Mucosa of descending colon (tissue), 3 donors: ENCODE data around the gene ULK1. TPM values are rescaled to one million over a fixed set of nuclear protein-coding genes. Genes with fewer than 3 reads are reported as not detected.
"Not testable (repeated sequence)": the region's sequence is repeated elsewhere in the genome, so short reads cannot be mapped to it uniquely, and the experiment has no call there.

Experiments used
- ATAC-seq: fragments of 200-7000 bp; cut with Tn5 transposase; one replicate; pipeline ENCODE4 v1.9.1; 2020; ENCODE audit warnings: mild to moderate bottlenecking, moderate library complexity
- DNase-seq, 3 donors: peaks; one replicate each; pipeline ENCODE4 v3.0.0-alpha.2; 2020
- H3K36me3 ChIP-seq: fragments of 200-600 bp; one replicate; pipeline ENCODE4 v1.8.0; 2021; ENCODE audit warnings: low read depth, mild to moderate bottlenecking
- H3K4me1 ChIP-seq: fragments of 200-600 bp; one replicate; pipeline ENCODE4 v1.8.0; 2021; ENCODE audit warnings: low read depth, mild to moderate bottlenecking
- H3K4me3 ChIP-seq: fragments of 200-600 bp; one replicate; pipeline ENCODE4 v1.8.0; 2021; ENCODE audit warnings: mild to moderate bottlenecking
- H3K9me3 ChIP-seq: fragments of 200-600 bp; one replicate; pipeline ENCODE4 v1.8.0; 2021; ENCODE audit warnings: mild to moderate bottlenecking
- intact Hi-C, 2 donors: fragments of 100-400 bp; cut with DNase I in 1 of 2; cut with micrococcal nuclease in 1 of 2; formaldehyde crosslinking; loops; one replicate each; pipeline versions ENCODE4 v1.11.0 to v1.11.1; 2022; cut with DNase I, micrococcal nuclease
- total RNA-seq, 3 donors: library from RNA; stranded (reverse); fragmentation: NEBNext Ultra II Directional in 2 of 3; extraction: Animal tissue kit (Norgen Biotek cat#: 25700) in 2 of 3; gene quantifications; one replicate each; pipeline versions ENCODE4 v1.2.1 to v1.2.4, GENCODE V29; 2021 to 2023
- TF ChIP-seq, protein P1 (sequence below): fragments of 200-600 bp; IDR thresholded peaks from one replicate; pipeline ENCODE4 v1.8.0; 2022; ENCODE audit warnings: antibody characterized with exemption, mild to moderate bottlenecking
- donor health status: DM: no; HTN: no; CAD: no; lungs with moderate emphysema.
- donor health status: DM: no; HTN: no; CAD: no.
- donor health status: DM: no; HTN: yes; CAD: no.

The ULK1 gene
- total RNA-seq, 3 donors from 2014 or later, result 20.0 to 60.4 (median 28.3) TPM

GRCh38 chr12:131882804-131883520, 11.5 kb upstream of the ULK1 start:
- no peak for DNase-seq
- intact Hi-C loops, result no loop called here
- TF ChIP-seq, protein P1, sequence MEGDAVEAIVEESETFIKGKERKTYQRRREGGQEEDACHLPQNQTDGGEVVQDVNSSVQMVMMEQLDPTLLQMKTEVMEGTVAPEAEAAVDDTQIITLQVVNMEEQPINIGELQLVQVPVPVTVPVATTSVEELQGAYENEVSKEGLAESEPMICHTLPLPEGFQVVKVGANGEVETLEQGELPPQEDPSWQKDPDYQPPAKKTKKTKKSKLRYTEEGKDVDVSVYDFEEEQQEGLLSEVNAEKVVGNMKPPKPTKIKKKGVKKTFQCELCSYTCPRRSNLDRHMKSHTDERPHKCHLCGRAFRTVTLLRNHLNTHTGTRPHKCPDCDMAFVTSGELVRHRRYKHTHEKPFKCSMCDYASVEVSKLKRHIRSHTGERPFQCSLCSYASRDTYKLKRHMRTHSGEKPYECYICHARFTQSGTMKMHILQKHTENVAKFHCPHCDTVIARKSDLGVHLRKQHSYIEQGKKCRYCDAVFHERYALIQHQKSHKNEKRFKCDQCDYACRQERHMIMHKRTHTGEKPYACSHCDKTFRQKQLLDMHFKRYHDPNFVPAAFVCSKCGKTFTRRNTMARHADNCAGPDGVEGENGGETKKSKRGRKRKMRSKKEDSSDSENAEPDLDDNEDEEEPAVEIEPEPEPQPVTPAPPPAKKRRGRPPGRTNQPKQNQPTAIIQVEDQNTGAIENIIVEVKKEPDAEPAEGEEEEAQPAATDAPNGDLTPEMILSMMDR, result no peak
- H3K36me3 ChIP-seq, result no peaks in the 10 kb centered on the region
- no peaks in the 10 kb centered on the region for H3K4me1 ChIP-seq
- ATAC-seq, result no peak
- H3K9me3 ChIP-seq, result peaks cover 4% of the 10 kb centered on the region
- H3K4me3 ChIP-seq, result no peak overlapping the region

- intact Hi-C loops, result no loop called here
- DNase-seq (no peak), ATAC-seq (no peak)
- peaks cover 4% of the 10 kb centered on the region for H3K9me3 ChIP-seq
- no peak overlapping the region for H3K4me3 ChIP-seq
- TF ChIP-seq, protein P1, result no peak
- H3K4me1 ChIP-seq, result no peaks in the 10 kb centered on the region
- no peaks in the 10 kb centered on the region for H3K36me3 ChIP-seq
These were observed 10.9 kb upstream of the ULK1 start for GRCh38 chr12:131883521-131883900.

GRCh38 chr12:131885076-131885475, 9.3 kb upstream of the ULK1 start:
- H3K9me3 ChIP-seq, H3K4me1 ChIP-seq, intact Hi-C loops, ATAC-seq, H3K4me3 ChIP-seq, H3K36me3 ChIP-seq, DNase-seq: not testable (repeated sequence)

GRCh38 chr12:131885543-131886057, 8.8 kb upstream of the ULK1 start:
- DNase-seq (no peak), ATAC-seq (no peak)
- TF ChIP-seq, protein P1, result no peak

GRCh38 chr12:131891722-131892121, 2.7 kb upstream of the ULK1 start:
- H3K9me3 ChIP-seq, H3K4me1 ChIP-seq, H3K4me3 ChIP-seq, H3K36me3 ChIP-seq, intact Hi-C loops, DNase-seq, ATAC-seq: not testable (repeated sequence)

More at GRCh38 chr12:131885543-131886057, 8.8 kb upstream of the ULK1 start:
- H3K9me3 ChIP-seq, result peaks cover 4% of the 10 kb centered on the region
- H3K4me1 ChIP-seq, result no peaks in the 10 kb centered on the region
- no peaks in the 10 kb centered on the region for H3K36me3 ChIP-seq
- no peak overlapping the region for H3K4me3 ChIP-seq
- intact Hi-C loops, result no loop called here

DNA sequence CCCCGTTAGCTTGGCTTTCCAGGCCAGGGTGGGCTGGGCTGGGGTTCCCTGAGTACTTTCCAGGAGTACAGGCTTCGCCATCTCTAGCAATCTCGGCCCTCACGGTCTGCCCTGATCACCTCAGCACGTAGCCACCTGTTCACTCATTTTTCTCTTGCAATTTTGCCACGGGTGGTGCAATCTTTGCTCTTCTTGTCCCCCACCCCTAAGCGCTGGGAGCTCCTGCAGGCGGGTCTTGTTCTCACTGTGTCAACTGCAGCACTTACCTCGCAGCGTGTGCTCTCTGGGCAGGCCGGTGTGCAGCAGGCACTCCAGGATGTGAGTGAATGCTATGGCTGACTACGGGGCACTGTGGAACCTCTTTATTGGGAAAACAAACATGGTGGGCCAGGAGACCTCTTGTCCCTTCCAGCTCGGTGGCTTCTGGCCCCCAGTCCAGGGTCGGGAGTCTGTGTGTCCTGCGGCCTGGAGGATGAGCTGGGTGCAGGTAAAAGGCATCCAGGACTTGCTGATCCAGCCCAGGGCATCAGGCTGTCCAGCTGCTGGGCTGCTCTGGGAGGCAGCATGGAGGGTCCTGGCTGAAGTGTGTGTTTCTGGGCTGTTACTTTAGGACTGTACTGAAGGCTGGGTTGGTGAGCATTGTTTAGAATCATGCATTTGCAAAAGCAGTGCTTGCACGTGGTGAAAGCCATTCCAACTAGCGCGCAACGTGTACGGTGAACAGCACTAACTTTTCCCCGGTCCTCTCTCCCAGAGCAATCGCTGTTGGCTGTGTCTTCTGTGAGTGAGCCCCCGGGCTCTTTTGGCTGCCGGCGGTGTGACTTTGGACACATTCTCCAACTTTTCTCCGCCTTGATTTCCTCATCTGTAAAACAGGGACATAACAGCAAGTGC, 1.5 kb upstream of the ULK1 start:
- no peaks in the 10 kb centered on the region for H3K36me3 ChIP-seq
- DNase-seq, result no peak
- no peak for ATAC-seq
- intact Hi-C loops, result no loop called here
- no peaks in the 10 kb centered on the region for H3K9me3 ChIP-seq
- H3K4me3 ChIP-seq, result no peak overlapping the region
- H3K4me1 ChIP-seq, result peaks cover 13% of the 10 kb centered on the region
- TF ChIP-seq, protein P1, result no peak
